NCI-H187 treated with DMSO at 0.1 percent for 48 hours (cell line): ENCODE data around the gene GFOD1.
A peak's percentile ranks its signal among the peaks of the same experiment; 100 is the strongest.

Experiments used
- DNase-seq: peaks from one replicate; lab custom pipeline; 2025; lab: John Stamatoyannopoulos, UW

GFOD1 gene

DNA sequence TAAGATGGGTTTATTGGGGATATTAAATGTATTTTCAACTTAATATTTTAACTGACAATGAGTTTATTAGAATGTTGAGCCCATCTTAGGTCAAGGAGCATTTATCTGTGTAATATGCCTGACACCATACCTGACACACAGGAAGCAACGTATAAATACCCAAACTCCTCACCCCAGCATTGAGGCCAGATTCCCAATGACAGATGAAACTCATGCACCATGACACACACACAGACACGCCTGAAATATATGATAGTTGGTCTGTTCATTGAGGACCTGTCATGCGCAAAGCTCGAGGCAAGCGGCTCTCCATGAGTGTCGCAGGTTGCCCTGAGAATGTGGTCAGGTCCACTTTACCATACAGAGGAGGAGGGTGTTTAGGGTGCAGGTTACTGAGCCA is 64.1 kb downstream of the GFOD1 start:
- no peak for DNase-seq

GRCh38 chr6:13422681-13423221 is 64.6 kb downstream of the GFOD1 start:
- DNase-seq = no peak

DNA sequence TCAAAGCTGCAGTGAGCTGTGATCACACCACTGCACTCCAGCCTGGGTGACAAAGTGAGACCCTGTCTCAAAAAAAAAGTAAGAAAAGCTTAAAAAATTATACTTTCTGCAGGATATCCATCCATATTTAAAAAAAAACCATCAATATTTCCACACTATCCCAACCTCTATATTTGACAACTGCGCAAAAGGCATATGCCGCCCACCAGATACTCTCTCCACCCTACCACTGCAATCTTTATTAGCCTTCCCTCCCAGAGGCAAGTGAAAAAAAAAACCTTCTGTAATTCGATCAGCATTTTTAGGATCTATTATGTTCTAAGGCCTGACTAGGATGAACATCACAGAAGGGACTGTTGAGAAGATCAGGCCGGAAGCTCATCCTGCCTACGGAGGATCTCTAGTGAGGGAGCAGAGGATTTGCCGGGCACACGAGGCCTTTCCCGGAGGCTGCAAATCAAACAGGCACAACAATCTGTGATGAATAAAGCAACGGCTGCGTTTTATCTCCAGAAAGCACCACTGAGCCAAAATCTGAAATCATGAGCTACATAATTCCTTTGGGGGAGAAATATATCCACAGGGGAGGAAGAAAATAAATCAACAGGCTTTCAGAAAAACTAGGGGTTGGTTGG is 65.9 kb downstream of the GFOD1 start:
- DNase-seq = no peak

- no peak for DNase-seq
Measured at GRCh38 chr6:13420269-13420668, 67.1 kb downstream of the GFOD1 start.

GRCh38 chr6:13419422-13420195 is 67.8 kb downstream of the GFOD1 start:
- DNase-seq = no peak

- DNase-seq = no peak
Measured at GRCh38 chr6:13418844-13419243, 68.6 kb downstream of the GFOD1 start.

DNA sequence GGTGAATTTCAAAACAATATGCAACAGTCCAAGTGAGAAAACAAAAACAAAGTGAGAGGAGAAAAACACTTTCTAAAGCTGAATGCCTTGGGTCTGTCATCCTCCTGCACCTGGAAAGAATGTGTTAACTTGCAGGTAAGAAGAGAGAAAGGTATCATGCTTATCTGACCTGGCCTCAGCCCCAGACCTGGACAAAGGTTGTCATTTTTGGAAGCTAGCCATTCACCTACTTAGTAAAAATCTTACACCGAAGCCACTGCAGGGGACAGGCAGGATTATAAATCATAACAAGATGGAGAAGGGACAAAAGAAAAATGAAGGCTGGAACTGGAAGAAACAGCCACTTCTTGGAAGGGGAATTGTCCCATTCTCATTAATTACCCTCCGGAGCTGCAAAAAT is 69.4 kb downstream of the GFOD1 start:
- DNase-seq = no peak

GRCh38 chr6:13417431-13417830 is 70.0 kb downstream of the GFOD1 start:
- DNase-seq = no peak

- no peak for DNase-seq
Measured at GRCh38 chr6:13415283-13415682, 72.1 kb downstream of the GFOD1 start.

- DNase-seq = no peak
Measured at GRCh38 chr6:13413900-13414555, 73.4 kb downstream of the GFOD1 start.

- DNase-seq = no peak
Measured at GRCh38 chr6:13413466-13413862, 73.9 kb downstream of the GFOD1 start.

GRCh38 chr6:13412639-13413465 is 74.5 kb downstream of the GFOD1 start:
- DNase-seq = peak; percentile 89

DNA sequence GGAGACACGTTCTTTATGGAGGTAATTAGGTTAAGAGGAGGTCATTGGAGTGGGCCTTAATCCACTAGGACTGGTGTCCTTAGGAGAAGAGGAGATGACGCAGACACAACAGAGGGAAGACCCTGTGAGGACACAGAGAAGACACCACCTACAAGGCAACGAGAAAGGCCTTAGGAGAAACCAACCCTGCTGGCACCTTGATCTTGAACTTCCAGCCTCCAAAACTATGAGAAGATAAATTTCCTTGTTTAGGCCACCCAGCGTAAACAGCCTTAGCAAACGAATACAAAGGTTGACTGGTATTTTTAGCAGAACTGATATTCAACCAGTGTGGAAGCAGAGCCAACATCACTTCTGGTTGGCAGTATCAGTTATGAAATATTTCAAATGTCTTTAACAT is 75.2 kb downstream of the GFOD1 start:
- no peak for DNase-seq

- DNase-seq = no peak
Measured at GRCh38 chr6:13411484-13411883, 75.9 kb downstream of the GFOD1 start.

DNA sequence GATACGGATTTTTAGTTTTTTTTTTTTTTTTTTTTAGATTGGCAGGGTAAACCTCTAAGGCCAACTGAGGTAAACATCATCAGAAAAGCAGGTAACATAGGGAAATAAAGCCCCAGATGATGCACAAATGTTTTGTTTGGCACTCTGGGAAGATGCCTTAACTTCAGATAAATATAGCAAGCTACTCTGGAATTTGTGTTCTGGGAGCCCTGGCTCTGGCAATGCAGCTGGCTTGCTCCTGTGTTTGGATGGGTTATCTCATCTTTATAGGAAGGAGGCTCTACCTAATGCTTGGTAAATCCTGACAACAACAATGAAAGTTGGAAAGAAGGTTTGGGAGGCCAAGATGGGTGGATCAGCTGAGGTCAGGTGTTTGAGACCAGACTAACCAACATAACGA is 77.4 kb downstream of the GFOD1 start:
- no peak for DNase-seq

- no peak for DNase-seq
Measured at GRCh38 chr6:13407709-13408695, 79.4 kb downstream of the GFOD1 start.

GRCh38 chr6:13407368-13407708 is 80.1 kb downstream of the GFOD1 start:
- no peak for DNase-seq

DNA sequence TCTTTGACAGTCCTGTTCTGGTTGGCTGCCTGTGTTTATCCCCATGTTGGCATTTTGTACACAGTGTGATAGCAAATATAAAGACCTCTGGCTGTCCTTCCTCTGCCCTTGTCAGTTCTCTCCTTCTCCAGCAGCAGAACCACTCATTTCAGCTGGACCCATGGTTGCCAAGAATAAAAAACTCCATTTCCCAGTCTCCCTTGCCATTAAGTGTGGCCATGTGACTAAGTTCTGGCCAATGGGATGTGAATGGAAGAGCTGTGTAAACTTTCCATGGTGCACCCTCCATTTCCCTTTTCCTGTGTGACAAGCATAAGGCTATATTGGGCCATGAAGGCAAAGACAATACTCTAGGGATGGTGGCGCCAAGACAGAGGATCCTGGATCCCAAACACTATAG is 80.6 kb downstream of the GFOD1 start:
- DNase-seq = no peak

DNA sequence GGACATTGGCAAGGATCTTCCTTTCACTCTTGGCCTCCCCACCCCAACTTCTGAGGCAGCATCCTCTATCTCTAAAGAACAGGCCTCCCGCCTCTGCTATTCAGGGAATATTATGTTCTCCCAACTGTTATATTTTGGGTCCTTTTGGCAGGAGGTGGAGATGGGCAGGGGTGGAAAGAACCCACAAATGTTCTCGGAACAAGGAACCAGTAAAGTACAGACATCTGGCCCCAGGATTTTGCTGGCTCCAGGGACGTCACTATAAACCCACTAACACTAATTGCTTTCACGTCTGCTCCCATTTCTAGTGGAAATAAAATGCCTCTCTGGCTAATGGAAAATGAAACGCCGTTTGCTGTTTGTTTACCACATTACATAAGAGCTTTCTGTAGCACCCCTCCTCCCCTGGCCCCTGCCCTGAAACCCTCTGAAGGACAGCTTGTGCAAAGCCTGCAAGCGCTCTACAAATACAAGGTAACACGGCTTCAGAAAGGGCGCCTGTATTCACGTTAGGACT is 81.4 kb downstream of the GFOD1 start:
- DNase-seq = no peak

DNA sequence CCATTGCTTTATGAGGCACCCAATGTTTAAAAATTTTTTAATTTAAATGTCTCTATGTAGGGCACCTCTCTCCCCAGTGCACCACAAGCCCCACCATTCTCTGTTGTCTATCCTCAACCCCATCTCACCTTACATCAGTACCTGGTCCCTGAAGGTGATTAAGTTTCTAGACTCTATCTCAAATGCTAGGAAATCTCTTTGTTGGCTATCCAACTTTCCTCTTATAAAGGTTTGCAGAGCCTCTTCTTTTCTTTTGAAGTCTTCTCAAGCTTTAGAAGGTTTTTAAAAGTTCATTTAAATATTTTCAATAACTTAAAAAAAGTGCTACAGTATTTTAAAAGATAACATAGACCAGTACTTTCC is 82.5 kb downstream of the GFOD1 start:
- no peak for DNase-seq
